GM21423 (cell line): ENCODE results near the gene GPR39.

ENCODE experiments used
- ATAC-seq: cut with Tn5 transposase; IDR thresholded peaks from one replicate; pipeline ENCODE4 v1.9.1; 2021; ENCODE audit warnings: mild to moderate bottlenecking, moderate library complexity; ENCODE audit not compliant: unreplicated experiment

GPR39 gene

DNA sequence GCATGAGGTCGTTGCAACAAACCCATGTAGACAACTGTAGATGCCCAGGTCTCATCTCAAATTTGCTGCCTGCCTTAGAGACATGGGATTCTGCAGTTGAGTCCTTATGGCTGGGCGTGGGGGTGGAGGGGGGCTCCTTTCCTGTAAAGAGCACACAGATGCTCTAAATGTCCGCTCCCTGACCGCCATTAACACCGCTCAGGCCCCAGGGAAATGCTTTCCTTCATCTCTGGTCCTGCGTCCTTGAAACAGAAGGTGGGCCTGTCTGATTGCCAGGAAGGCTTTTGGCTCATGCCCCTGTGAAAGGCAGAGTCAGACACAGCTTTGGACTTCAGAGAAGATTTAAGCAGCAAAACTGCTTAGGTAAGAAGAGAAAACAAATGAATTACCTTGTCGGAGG, 25.7 kb downstream of the GPR39 start:
- ATAC-seq = no peak

GRCh38 chr2:132443106-132443505, 26.5 kb downstream of the GPR39 start:
- no peak for ATAC-seq

DNA sequence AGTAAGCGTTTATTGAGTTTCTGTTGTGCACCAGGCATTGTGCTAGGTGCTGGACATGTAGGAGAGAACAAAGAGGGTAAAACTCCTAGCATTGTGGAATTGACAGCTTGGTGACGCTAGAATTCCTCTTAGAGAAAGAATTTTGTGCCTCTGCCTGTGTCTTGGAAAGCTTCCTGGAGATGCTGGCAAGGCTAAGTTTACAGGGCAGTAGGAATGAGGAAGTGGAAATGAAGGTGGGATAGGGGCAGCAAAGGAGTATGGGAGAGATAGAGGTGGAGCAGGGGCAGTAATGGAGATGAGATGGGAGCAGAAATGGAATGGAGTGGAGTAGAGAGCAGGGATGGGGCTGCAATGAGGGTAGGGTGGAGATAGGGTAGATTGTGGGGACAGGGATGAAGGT, 29.8 kb downstream of the GPR39 start:
- no peak for ATAC-seq

GRCh38 chr2:132448331-132448730, 31.7 kb downstream of the GPR39 start:
- no peak for ATAC-seq

DNA sequence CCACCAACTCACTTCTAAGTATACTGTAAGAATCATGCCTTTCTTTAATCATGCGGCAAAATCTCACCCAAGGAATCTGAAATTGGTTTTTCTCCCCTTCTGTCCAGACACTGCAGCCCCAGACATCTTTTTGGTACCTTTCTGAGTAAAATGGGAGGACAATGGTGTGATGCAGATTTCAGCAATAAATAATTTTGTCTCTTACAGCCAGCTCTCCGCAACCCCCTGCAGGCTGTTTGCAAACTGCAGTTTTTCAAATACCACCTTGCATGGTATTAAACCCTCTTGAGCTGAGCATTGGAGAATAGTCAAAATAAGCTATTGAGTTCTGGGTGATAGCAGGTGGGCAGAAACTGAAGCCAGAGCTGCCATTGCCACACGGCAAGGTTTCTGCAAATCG, 32.2 kb downstream of the GPR39 start:
- no peak for ATAC-seq

GRCh38 chr2:132449868-132450267, 33.3 kb downstream of the GPR39 start:
- no peak for ATAC-seq

DNA sequence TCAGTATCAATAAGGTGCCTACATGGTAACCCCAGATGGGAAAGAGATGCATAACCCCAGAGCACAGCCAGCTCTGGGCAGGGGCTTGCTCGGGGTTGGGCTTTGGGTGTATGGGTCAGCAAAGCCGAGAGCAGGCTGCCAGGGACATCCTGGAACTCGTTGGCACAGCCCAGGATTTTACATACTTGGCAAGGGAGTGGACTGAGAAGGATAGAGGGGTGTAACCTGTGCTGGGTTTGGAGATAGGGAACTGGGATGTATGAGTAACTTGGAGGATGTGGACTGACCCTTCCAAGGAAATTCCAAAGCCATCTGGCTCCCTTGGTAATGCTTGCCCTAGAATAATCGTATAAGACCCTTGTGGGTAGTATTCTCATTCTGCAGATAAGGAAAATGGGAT, 44.2 kb downstream of the GPR39 start:
- ATAC-seq = no peak

GRCh38 chr2:132462236-132462635, 45.6 kb downstream of the GPR39 start:
- no peak for ATAC-seq

DNA sequence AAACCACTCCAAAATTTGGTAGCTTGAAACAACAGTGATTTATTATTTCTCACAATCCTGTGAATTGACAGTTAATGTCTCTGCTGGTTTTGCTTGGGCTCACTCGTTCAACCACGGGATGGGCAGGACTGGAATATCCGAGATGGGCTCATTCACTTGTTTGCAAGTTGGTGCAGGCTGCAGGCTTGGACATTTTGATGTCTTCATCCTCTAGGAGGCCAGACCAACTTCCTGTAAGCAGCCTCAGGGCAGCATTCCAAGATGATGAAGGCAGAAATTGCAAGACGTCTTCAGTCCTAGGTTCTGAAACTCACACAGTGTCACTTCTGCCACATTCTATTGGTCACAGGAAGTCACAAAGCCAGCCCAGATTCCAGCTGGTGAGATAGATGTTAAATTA, 47.1 kb downstream of the GPR39 start:
- no peak for ATAC-seq

GRCh38 chr2:132465917-132466316, 49.3 kb downstream of the GPR39 start:
- no peak for ATAC-seq

GRCh38 chr2:132466428-132467028, 49.9 kb downstream of the GPR39 start:
- ATAC-seq = no peak

DNA sequence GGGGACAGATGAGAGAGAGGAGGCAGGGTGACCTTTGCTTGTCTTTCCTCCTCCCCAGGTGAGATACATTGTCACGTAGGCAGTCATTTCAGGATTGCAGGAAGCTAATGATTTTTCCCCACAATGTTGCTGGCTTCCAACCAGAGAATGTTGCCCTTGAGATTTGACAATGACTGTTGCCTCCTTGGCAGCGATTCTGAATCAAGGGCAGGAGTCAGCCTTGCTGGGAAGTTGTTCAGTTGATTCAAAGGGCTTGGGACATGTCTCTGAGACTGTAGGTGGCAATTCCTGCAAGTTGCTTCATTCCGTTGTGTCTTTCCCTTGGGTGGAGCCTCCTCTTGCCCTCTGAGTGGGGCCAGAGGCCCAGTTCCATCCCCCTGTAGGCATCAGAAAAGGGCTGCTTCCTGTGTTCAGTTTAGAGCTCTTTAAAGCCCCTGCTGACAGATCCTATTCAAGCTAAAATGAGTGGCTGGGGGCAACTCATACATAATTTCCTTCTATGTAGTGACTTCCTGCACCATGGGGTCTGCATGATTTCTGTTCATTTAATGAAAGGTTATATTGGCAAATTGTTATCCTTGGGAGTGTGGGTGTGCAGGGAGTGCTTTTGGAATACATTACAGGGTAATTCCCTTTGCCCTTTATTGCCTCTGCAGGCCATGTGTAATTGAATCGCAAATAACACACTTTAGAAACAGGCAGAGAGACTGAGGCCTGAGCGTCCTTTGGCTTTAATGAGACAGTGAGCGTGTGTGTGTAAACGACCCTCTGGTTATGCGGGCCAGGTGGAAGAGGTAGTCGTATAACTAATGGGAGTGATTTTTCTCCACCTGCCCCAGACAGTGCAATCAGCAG, 52.4 kb downstream of the GPR39 start:
- ATAC-seq = no peak

DNA sequence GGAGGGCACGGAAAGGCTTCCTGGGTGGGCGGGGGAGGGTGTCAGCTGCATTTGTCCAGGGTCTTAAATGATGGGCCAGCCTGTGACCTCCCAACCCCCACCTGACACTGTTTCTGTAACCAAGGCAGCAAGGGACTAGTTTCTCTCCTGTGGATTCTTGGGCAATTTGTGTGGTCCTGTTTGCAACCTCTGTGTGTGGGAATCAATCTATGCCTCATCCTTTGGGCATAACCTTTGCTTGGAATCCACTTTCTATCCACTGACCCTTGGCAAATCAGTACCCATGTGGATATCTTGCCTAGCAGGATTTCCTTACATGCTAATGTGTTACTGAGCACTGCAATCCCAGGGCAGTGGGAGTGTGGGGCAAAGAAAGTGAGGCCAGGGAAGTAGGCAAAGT, 54.1 kb downstream of the GPR39 start:
- ATAC-seq = no peak

GRCh38 chr2:132473174-132473883, 56.7 kb downstream of the GPR39 start:
- no peak for ATAC-seq

- no peak for ATAC-seq
Measured at GRCh38 chr2:132475615-132476014, 59.0 kb downstream of the GPR39 start.

DNA sequence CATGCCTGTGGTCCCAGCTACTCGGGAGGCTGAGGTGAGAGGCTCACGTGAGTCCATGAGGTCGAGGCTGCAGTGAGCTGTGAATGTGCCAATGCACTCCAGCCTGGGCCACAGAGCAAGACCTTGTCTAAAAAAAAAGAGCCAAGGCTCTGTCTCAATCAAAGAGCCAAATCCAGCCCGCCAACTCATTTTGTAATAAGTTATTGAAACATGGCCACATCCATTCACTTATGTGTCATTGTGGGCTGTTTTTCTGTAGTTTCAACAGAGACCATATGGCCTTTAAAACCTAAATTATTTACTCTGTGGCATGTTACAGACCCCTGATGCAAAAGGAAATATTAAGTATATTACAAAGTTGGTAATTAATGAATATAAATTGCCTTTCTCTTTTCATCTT, 60.8 kb downstream of the GPR39 start:
- ATAC-seq = no peak

GRCh38 chr2:132477962-132478361, 61.4 kb downstream of the GPR39 start:
- no peak for ATAC-seq

GRCh38 chr2:132478461-132479105, 62.0 kb downstream of the GPR39 start:
- no peak for ATAC-seq

GRCh38 chr2:132479155-132479554, 62.5 kb downstream of the GPR39 start:
- no peak for ATAC-seq

GRCh38 chr2:132482821-132483220, 66.2 kb downstream of the GPR39 start:
- no peak for ATAC-seq

DNA sequence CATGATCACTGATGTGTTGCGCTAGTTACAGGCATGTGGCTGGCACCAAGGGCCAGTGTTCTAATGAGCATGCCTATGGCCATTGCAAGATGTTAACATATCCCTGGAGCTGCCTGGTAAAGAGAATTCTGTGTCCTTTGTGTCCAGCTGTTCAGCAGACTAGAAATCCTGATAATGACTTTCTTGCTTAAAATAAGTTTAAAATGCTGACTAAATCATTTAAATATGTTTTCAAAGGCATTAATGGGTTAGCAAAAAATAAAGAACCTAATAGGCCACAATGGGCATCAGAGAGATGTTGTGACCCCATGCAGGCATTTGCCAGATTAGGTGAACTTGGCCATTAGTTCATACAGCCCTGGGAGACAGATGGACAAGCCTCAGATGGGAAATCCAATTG, 67.5 kb downstream of the GPR39 start:
- ATAC-seq = no peak
